Lung microvascular endothelial cell (primary cell): ENCODE results near the gene AQP12B. TPM values are rescaled to one million over a fixed set of nuclear protein-coding genes. Genes with fewer than 3 reads are reported as not detected.
"Not testable (repeated sequence)": the region's sequence is repeated elsewhere in the genome, so short reads cannot be mapped to it uniquely, and the experiment has no call there.

Source experiments
- DNase-seq, 2 donors: peaks; one replicate each; pipeline versions ENCODE4 v3.0.0 to v3.0.0-alpha.2; 2010; ENCODE audit warnings: low read depth in 2 of 2
- total RNA-seq: library from RNA; depleted of rRNA; stranded (reverse); fragments of >200 nt; gene quantifications from 2 replicates; pipeline ENCODE4 v1.2.1, GENCODE V29; 2014

The AQP12B gene
- total RNA-seq, 1 donor from 2014 or later: not detected

DNA sequence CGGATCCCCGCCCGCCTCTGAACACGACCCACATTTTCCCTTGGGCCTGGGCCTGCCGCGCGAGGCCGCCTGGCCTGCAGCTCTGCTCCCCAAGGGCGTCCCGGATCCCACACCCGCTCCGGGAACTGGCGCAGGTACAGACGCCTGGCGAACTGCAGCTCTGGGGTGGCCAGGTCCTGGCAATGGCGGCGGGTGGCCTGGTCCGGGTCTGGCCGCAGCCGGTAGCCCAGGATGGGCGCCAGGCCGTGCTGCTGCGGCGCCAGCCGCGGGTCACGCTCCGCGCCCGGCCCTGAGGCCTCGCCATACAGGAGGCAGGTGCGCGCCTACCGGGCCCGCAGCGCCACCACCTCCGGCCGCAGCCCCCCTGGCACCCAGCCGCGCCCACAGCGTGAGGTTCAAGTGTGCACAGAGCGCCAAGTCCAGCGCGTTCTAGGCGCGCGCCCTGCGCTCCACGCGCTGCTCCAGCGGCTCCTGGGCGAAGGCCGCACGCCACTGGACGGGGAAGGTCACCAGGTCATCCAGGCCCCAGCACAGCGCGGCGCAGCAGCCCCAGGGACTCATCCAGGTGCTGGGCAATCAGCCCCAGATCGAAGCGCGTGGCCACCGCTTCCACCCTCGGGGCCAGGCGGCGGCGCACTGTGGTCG, 18.5 kb upstream of the AQP12B start:
- DNase-seq: no peak

DNA sequence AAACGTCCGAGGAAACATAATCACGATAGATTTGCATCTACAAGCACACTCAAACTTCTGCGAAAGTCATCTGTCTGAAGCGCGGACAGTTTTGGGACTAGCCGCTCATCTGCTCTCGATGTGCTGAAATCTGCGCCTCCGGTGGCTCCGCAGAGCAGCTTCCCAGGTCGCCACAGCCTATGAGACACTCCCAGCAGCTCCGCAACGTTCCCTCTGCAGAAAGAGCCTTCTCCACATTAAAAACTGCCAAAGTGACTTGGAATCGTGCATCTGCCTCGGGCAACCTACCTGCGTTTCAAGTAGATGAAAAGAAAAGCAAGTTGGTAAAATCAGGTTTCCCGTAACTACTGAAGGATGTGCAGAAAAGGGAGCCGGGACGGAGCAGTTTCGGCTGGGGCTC, 17.9 kb upstream of the AQP12B start:
- not testable (repeated sequence) for DNase-seq

DNA sequence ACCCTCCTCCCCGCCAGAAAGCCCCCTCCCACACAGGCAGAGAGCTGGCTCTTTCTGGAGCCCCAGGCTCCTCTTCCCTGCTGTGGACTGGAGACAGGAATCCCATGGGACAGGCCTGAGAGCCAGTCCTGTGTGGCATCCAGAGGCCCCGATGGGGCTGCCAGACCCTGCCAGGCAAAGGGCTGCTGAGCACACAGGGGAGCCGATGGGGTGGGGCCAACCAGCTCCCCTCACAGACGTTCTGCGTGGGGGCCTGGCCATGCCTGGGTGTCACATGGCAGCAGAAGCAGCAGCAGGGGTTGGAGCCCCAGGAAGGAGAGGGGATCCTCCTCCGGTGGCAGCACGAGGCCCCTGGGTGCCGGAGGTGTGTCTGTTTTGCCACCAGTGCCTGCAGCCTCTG, 17.1 kb upstream of the AQP12B start:
- not testable (repeated sequence) for DNase-seq

DNA sequence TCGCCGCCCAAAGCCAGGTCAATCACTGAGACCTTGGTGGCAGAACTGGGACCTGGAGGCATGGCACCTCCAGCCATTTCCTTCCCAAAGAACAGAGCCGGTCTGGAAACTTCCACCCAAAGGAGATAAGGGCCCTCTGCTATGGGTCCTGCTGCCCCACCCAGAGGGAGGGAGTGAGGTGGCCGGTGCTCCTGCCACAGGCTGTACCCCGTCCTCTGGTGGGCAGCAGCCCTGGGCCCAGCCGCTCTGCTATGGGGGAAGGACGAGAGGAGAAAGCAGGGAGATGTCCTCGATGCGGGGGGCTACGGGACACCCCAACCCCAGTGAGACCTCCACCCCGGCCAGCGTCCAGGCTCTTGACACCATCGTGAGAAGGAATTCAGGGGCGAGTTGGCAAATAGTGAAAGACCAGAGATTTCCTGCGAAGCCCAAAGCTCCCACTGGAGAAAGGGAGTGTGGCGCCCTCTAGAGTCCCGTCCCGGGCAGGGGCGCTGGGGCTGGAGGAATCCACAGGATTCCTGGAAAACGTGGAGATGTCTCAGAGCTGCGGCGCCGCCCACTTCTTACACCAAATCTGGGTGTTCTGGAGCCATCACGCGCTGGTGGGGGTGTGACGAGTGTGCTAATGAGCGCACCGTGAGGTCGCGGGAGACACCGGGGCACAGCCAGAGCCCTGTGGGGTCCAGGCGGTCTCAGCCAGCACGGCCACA, 16.3 kb upstream of the AQP12B start:
- not testable (repeated sequence) for DNase-seq

DNA sequence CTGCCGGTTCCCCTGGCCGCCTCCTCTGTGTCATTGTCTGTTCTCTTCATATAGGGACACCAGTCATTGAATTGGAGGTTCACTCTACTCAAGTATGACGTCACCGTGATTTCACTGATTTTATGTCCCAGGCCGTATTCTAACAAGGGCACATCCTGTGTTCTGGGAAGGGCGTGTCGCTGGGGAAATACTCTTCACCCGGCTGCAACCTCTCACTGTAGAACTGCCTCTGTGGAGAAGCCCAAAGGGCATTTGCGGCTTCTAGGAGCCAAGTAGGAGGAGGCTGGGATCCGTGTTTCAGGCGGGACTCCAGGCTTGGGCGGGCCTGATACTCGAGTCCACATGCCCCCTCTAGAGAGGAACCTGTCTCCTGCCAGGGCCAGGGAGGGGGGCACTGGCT, 13.8 kb upstream of the AQP12B start:
- not testable (repeated sequence) for DNase-seq

DNA sequence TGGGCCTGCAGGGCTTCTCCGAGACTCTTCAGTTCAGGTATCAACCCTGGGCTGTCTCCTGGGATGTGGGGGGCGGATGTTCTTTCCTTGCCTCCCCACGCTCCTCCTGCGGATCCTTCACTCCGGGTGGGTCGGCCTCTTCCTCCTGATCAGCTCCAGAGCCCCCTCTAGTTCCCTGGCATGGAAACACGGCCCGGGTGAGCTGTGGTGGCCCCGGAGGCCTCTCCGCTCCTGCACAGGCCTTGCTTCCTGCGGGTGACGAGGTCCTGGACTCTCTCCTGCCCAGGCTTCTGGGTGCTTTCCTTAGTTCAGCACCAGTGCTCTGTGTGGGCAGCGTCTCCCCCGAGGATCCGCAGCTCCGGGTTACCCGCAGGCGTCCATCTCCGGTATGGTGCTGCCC, 12.9 kb upstream of the AQP12B start:
- not testable (repeated sequence) for DNase-seq

DNA sequence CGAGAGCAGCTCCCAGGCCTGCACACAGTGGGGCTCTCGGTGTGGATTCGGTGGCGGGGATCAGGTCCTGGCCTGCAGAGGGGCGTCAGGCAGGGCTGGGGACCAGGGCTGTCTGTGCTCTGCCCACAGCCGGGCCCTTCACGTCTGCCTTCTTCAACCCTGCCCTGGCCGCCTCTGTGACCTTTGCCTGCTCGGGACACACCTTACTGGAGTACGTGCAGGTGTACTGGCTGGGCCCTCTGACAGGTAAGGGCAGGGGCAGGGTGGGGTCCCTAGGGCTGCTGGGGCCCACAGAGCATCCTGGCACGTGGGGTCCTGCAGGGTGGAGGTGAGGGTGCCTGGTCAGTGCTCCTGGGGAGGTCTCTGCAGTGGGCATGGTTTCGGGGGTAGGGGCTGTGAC, 11.6 kb upstream of the AQP12B start:
- DNase-seq: not testable (repeated sequence)

DNA sequence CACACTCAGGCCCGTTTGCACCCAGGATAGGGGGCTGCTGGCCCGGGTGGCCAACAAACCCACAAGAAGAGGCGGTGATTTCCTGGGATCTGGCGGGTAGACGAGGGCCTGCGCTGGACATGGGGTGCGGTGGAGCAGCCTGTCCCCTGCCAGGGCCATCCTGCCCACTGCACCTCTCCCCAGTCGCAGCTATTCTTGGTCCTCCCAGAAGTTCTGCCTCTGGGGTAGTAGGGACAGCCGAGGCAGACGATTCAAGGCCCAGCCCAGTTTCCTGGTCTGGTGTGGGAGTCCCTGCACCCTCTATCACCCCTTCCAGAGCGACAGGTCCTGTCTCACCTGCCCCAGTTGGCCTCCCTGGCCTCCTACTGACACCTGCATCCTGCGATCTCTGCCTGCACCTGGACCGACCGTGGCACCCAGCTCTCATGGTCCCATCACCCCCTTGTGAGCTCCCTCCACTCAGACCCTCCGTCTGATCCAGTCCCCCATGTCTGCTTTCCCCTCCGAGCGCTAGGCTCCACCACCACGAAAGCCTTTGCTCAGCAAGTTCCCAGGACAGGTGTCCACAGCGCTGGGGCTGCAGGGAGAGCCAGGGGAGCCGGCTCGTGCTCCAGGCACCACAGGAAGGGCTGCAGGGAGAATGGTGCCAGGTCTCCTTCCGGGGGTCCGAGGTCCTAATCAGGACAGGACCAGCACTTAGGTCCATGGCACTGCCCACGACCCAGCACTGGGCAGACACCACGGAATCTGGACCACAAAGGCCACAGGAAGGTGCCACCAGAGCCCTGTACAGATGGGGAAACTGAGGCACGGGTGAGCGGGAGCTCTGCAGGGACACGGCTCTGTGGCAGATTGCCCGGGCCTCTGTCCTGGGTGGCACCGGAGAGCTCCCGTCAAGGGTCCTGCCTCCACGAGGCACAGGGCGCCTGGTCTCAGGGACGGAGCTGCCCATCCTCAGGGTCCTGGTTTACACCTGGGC, 10.2 kb upstream of the AQP12B start:
- not testable (repeated sequence) for DNase-seq

DNA sequence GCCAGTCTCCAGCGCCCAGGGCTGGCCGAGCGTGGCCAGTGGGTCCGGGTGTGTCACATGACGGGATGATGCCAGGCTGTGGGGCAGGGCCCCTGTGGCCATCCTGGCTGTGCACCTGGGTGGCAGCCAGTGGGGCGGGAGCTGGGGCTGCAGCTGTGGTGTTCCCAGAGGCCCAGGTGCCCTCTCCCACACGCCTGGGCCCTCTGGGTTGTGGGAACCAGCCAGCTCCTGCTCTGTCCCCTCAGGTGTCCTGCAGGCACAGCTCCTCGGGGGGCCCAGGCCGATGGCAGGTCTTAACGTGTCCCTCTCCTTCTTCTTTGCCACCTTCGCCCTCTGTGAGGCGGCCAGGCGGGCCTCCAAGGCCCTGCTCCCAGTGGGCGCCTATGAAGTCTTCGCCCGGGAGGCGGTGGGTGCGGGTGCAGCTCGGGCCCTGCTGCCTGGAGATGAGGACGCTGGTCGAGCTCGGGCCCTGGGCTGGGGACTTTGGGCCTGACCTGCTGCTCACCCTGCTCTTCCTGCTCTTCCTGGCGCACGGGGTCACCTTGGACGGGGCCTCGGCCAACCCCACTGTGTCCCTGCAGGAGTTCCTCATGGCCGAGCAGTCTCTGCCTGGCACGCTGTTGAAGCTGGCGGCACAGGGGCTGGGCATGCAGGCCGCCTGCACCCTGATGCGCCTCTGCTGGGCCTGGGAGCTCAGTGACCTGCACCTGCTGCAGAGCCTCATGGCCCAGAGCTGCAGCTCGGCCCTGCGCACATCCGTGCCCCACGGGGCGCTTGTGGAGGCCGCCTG, 9.1 kb upstream of the AQP12B start, which contains the start of gene AQP12A:
AQP12A (plus strand) TSS at position 236 of the 790 bp plus-strand sequence; CDS start at position 284, 48 bp downstream.
- not testable (repeated sequence) for DNase-seq

DNA sequence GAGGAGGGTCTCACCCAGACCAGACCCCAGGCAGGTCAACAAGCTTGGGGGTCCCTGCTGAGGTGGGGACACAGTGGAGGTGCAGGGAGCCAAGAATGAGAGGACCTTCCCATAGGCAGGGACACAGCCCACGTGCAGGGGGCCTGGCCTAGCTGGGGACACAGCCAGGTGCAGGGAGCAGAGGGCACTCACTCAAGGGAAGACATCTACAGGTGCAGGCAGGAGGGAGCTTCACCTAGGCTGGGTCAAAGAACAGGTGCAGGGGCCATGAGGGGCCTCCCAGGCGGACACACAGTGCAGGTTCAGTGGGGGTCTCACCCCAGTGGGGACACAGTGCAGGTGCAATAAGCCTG, 8.4 kb upstream of the AQP12B start:
- not testable (repeated sequence) for DNase-seq

DNA sequence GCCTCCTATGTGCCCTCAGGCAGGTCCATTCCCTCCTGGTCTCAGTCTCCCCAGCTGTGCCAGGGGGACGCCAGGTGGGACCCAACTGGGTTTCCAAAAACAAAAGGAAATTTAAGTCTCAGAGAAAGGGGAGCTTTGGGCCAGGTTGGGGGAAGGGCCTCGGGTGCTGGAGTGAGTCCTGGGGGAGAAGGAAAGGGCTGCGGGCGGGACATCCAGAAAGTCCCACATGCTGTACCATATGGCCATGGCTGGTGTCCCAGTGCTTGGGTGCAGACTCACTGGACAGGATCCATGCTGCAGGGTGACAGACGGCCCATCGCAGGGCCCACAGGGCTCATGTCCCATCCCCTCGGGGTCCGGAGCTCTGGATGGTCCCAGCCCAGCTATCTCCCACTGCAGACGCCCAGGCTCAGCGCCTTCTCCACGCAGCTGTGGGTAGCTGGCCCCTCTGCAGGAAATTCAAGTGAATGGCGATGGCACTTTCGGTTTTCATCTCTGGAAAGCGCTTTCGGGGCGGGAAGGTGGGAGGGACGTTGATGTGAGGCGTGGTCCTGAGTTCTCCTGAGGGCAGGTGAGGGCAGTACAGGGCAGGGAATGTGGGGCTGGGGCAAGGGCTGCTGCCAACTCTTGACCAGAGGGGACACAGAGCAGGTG, 7.9 kb upstream of the AQP12B start:
- DNase-seq: not testable (repeated sequence)

DNA sequence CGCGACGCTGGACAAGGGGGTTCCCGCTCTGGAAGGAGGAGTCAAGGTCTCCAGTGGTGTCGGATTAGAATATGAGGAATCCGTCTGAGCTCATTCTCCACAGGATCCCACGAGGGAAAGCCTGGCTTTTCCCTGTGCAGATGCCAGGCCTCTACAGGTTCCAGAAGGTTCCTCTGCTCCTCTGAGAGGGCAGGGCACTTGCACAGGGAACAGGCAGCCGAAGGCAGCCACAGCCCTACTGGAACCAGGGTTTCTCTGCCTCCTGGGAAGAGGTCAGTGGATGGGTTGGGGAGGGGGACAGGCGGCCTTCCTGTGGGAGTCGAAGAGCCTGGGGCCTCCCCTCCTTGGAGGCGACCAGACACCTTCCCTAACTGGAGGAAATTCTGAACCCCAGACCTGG, 7.3 kb upstream of the AQP12B start:
- DNase-seq: no peak

DNA sequence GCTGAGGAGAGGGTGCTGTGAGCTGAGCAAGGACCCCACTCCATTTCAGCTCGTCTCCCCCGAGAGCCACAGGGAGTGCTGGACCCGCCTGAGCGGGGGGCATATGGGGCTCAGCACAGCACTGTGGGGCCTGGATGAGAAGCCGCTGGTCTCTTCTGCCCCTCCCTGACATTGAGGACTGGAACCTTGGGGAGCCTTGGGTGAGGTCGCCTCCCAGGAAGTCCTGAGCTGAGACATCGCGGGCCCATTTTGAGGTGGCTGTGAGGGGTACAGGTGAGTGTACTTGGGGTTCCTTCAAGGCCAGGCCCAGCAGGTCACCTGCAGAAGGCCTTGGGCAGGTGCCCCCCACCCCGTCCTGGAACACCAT, 5.9 kb upstream of the AQP12B start:
- DNase-seq: no peak

DNA sequence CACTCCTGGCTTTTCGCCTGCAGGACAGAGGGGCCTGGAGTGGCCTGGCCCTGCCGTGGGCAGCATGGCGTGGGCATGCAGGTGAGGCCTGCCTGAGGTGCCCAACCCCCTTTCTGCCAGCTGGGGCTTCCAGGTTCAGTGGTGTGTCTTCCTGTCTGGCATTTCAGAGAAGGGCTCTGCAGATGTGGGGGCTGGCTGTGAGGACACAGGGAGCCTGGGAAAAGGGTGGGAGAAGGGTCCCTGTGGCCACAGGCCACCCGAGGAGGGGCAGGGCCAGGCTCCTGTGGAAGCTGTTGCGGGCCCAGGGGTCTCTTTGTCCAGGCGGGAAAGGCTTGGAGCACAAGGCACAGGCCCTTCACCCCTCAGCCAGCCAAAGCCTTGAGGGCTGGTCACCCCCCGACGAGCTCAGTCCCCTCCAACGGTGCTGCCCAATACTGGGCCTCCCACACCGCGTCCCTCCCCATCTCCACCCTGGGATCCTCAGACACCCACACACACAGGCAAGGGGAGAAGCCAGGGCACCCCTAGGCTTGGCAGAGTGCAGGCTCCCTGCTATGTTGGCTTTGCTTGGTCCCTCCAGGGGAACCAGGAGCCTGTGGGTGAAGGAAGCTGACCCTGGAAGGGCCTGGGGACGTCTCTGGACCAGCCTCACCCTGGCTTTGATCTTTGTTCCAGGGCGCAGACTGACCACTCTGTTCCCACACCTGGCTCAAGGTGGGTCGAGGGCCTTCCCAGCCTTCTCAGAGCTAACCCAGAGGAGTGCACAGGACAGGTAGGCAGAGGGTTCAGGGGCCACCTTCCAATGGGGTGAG, 5.3 kb upstream of the AQP12B start:
- DNase-seq: no peak

DNA sequence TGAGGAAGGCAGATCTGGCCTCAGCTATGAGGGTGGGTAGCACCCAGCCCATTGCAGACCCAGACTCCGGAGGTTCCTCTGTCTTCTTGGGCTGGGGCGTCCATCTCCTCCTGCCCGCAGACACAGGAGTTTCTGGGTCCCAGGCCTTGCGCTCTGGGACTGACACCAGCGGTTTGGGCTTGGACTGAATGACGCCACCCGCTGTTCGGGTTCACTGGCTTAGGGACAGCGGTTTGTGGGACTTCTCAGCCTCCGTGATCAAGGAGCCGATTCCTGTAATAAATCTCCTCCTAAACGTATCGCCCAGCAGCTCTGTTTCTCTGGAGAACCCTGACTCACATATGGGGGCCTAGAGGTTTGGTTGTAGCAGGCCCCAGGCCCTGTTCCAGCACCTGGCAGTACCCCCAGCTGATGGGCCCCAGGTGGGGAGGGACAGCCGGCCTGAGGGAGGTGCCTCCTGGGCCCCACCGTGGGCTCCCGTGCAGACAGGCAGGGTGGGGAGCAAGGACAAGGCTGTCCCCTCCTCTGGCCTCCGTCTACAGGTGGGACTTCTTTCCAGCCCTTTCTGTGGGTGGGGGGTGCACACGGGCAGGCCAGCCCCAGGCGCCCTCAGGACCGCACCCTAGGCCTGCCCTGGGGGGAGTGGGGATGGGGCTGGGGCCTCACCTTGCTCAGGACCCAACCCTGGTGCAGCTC, 4.5 kb upstream of the AQP12B start:
- no peak for DNase-seq

DNA sequence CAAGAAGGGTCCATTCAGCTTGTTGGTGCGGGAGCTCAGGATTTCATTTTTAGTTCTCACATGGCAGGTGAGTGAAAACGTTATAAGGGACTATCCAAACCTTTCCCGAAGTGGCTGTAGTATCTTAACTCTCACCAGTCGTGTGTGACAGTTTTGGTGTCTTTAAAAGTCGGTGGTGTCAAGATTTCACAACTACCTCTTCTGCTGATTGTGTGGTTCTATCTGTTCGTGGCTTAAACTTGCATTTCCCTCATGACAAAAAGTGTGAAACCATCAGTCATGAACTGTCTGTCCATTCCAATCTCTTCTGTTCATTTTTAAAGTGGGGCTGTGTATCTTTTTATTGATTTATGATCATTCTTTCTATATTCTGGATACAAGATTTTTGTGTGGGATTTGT, 3.8 kb upstream of the AQP12B start:
- no peak for DNase-seq

DNA sequence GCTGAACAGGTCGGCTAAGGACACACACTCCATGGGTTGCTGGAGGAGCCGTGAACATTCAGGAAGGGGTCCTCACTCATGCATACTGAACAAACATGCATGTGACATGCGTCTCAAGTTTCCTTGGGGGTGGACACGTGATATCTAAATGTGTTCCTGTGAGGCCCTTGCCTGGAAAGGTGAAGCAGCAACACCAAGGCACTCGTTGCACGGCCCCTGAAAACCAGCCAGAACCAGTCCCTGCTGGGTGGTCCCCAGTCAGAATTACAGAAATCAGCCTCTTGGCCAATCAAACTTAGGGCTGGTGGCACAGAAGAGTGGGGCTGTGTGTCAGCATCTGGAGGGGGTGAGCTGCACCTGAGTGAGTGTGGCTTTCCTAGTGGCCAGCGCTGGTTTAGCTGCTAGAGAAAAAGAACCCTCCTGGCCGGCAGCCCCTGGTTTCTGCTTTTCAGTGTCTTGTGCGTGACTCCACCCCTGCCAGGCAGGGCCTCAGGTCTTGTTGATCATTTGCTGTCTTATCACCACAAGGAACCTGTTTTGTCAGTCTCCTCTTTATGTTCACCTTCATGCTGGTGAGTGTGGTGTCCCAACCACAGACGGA, 3.2 kb upstream of the AQP12B start:
- DNase-seq: no peak

DNA sequence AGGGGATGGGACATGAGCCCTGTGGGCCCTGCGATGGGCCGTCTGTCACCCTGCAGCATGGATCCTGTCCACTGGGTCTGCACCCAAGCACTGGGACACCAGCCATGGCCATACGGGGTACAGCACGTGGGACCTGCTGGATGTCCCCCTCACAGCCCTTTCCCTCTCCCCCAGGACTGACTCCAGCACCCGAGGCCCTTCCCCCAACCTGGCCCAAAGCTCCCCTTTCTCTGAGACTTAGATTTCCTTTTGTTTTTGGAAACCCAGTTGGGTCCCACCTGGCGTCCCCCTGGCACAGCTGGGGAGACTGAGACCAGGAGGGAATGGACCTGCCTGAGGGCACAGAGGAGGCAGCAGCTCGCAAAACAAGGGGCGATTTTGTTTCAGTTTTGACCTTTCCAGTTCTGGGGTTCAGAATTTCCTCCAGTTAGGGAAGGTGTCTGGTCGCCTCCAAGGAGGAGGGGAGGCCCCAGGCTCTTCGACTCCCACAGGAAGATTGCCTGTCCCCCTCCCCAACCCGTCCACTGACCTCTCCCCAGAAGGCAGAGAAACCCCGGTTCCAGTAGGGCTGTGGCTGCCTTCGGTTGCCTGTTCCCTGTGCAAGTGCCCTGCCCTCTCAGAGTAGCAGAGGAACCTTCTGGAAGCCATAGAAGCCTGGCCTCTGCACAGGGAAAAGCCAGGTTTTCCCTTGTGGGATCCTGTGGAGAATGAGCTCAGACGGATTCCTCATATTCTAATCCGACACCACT, 1.5 kb upstream of the AQP12B start:
- DNase-seq: not testable (repeated sequence)
